ENCODE measurements around the gene TDRD12. TPM values are rescaled to one million over a fixed set of nuclear protein-coding genes. Genes with fewer than 3 reads are reported as not detected.

The TDRD12 gene
- total and polyA plus RNA-seq, 2 of the 13 experiments (the other 11 are each of a cell fraction or from before 2014, with no cell fraction given): 0.03 to 0.40 TPM

GRCh38 chr19:32674153-32674930, 45.2 kb upstream of the TDRD12 start (continued):
- TF ChIP-seq, protein P1, sequence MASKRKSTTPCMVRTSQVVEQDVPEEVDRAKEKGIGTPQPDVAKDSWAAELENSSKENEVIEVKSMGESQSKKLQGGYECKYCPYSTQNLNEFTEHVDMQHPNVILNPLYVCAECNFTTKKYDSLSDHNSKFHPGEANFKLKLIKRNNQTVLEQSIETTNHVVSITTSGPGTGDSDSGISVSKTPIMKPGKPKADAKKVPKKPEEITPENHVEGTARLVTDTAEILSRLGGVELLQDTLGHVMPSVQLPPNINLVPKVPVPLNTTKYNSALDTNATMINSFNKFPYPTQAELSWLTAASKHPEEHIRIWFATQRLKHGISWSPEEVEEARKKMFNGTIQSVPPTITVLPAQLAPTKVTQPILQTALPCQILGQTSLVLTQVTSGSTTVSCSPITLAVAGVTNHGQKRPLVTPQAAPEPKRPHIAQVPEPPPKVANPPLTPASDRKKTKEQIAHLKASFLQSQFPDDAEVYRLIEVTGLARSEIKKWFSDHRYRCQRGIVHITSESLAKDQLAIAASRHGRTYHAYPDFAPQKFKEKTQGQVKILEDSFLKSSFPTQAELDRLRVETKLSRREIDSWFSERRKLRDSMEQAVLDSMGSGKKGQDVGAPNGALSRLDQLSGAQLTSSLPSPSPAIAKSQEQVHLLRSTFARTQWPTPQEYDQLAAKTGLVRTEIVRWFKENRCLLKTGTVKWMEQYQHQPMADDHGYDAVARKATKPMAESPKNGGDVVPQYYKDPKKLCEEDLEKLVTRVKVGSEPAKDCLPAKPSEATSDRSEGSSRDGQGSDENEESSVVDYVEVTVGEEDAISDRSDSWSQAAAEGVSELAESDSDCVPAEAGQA (IDR thresholded peaks at IDR 0.05; ENCODE audit: low read depth): no peak
- TF ChIP-seq, protein P1 (CRISPR knock-in tag; IDR thresholded peaks at IDR 0.05; ENCODE audit: borderline replicate concordance): no peak
- TF ChIP-seq ZNF547 (CRISPR knock-in tag; IDR thresholded peaks at IDR 0.05) (0 out of 2 replicates have a peak, but pooled peaks have one; percentile 65), NR2F2 (IDR thresholded peaks at IDR 0.05; ENCODE audit: borderline replicate concordance, low read depth) (no peak), MXD3 (CRISPR knock-in tag; IDR thresholded peaks at IDR 0.05) (no peak), ZNF746 (CRISPR knock-in tag; IDR thresholded peaks at IDR 0.05) (no peak), ZNF3 (CRISPR knock-in tag; IDR thresholded peaks at IDR 0.05) (no peak), NCOA2 (CRISPR knock-in tag; IDR thresholded peaks at IDR 0.05) (no peak), BHLHE40 (IDR thresholded peaks at IDR 0.05; ENCODE audit: low read length) (no peak), NFKBIZ (CRISPR knock-in tag; IDR thresholded peaks at IDR 0.05) (no peak), ZNF720 (CRISPR knock-in tag; IDR thresholded peaks at IDR 0.05) (no peak), KLF11 (CRISPR knock-in tag; IDR thresholded peaks at IDR 0.05) (no peak), KAT2B (IDR thresholded peaks at IDR 0.05; ENCODE audit: borderline replicate concordance, low read depth, low read length) (no peak), ZNF124 (CRISPR knock-in tag; IDR thresholded peaks at IDR 0.05) (no peak), RARA (CRISPR knock-in tag; IDR thresholded peaks at IDR 0.05) (no peak), ZNF556 (CRISPR knock-in tag; IDR thresholded peaks at IDR 0.05; ENCODE audit: borderline replicate concordance) (peak; percentile 43; the same call in 1 of the 2 replicates), ARHGAP35 (CRISPR knock-in tag; IDR thresholded peaks at IDR 0.05; ENCODE audit: borderline replicate concordance) (no peak), CBX2 (IDR thresholded peaks at IDR 0.05; ENCODE audit: low read depth, low read length) (no peak), CBX2 (CRISPR knock-in tag; IDR thresholded peaks at IDR 0.05; ENCODE audit: low read depth) (no peak), HMGA1 (CRISPR knock-in tag; conservative IDR thresholded peaks at IDR 0.05) (no peak), HOXA5 (CRISPR knock-in tag; IDR thresholded peaks at IDR 0.05) (no peak), CEBPB (IDR thresholded peaks at IDR 0.05; ENCODE audit: borderline replicate concordance, low read depth, low read length) (no peak), ZNF333 (CRISPR knock-in tag; IDR thresholded peaks at IDR 0.05; ENCODE audit: borderline replicate concordance) (peak; percentile 39; the same call in 1 of the 2 replicates)
- TF ChIP-seq, protein P2, sequence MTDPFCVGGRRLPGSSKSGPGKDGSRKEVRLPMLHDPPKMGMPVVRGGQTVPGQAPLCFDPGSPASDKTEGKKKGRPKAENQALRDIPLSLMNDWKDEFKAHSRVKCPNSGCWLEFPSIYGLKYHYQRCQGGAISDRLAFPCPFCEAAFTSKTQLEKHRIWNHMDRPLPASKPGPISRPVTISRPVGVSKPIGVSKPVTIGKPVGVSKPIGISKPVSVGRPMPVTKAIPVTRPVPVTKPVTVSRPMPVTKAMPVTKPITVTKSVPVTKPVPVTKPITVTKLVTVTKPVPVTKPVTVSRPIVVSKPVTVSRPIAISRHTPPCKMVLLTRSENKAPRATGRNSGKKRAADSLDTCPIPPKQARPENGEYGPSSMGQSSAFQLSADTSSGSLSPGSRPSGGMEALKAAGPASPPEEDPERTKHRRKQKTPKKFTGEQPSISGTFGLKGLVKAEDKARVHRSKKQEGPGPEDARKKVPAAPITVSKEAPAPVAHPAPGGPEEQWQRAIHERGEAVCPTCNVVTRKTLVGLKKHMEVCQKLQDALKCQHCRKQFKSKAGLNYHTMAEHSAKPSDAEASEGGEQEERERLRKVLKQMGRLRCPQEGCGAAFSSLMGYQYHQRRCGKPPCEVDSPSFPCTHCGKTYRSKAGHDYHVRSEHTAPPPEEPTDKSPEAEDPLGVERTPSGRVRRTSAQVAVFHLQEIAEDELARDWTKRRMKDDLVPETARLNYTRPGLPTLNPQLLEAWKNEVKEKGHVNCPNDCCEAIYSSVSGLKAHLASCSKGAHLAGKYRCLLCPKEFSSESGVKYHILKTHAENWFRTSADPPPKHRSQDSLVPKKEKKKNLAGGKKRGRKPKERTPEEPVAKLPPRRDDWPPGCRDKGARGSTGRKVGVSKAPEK (CRISPR knock-in tag; IDR thresholded peaks at IDR 0.05; ENCODE audit: borderline replicate concordance): no peak

Data from HepG2 (cell line).